IPS DF 4.7 (cell line): ENCODE data around the gene IQUB.
"Not testable (repeated sequence)": the region's sequence is repeated elsewhere in the genome, so short reads cannot be mapped to it uniquely, and the experiment has no call there.

Source experiments
- DNase-seq: peaks from one replicate; pipeline ENCODE4 v3.0.0-alpha.2; 2013; ENCODE audit warnings: low spot score; ENCODE audit errors: extremely low read depth

Gene IQUB

GRCh38 chr7:123539871-123540270, 5.5 kb upstream of the IQUB start:
- no peak for DNase-seq

DNA sequence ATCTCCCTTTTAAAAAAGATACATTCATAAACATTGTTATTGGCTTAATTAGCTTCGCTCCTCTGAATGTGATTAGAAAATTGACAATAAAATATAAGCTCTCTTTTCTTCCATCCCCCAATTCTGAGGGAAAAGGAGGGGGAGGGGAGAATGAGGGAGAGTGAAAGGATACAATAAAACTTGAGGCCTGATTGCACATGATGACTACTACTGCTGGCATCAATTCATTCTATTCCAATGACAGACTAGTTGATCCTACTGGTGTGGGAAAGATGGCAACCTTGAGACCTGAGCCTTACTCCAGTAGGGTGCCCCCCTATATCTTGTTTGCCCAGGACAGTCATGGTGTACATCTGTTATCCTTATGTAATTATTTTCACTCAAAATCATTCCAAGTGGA, 4.5 kb upstream of the IQUB start:
- DNase-seq: no peak

DNA sequence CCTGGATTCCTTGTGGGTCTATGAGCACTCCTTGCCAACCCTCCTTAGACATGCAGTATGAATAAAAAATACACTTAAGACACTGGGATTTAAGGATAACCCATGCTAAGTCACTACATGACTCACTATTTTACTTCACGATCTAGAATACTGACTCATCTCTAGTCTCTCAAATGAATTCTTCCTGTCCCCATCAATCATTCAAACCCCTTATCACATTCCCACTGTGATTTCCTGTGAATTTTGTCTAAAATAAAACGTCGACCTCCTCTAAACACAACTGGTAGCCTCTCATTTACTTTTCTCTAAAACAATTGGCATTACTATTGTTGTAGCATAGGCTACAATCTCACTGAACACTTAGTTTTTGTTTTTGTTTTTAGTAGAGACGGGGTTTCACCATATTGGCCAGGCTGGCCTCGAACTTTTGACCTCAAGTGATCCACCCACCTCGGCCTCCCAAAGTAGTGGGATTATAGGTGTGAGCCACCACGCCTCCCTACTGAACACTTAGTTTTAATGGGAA, 3.9 kb upstream of the IQUB start:
- DNase-seq: no peak

DNA sequence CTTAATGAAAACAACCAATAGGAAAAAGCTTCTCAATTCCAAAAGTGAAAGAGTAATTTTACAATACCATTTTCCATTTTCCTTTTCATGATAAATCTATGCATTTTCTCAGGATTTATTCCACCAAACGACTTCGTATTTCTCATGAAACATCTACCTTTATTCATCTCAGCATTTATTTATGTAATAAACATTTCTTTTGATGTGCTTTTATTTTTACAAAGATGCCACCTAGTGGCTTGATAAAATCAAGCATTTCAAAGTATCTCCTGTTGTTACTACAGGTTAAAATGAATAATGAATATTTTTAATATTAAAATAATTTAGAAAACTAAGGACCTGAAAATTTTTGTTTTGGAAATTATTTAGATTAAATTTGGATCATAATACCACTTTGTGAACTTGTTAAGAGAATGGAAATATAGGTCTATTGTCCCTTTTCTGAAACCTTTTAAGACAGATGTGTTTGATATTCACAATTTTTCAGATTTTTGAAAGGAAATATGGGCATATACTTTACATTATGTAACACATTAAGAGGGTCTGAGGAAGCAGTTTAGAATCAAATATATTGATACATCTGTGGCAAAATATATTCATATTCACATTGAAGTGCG, 2.7 kb upstream of the IQUB start:
- no peak for DNase-seq

- no peak for DNase-seq
Measured at GRCh38 chr7:123535517-123535916, 1.1 kb upstream of the IQUB start.

- DNase-seq: no peak
Measured at GRCh38 chr7:123533929-123534382, 439 bp downstream of the IQUB start.

DNA sequence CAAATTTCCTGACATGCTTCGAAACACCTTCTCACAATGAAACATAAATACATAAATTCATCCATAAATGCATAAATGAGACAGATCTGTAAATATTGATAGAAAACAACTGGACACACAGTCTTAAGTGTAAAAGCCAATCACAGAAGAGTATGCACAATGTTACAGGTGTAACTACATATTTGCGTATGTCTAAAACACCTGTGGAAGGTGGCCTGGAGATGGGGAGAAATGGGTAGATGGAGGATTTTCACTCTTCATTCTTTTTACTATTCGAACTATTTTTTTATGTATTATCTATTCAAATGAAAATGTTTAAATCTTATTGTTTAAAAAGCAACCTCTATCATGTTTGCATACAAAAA, 860 bp downstream of the IQUB start:
- no peak for DNase-seq

DNA sequence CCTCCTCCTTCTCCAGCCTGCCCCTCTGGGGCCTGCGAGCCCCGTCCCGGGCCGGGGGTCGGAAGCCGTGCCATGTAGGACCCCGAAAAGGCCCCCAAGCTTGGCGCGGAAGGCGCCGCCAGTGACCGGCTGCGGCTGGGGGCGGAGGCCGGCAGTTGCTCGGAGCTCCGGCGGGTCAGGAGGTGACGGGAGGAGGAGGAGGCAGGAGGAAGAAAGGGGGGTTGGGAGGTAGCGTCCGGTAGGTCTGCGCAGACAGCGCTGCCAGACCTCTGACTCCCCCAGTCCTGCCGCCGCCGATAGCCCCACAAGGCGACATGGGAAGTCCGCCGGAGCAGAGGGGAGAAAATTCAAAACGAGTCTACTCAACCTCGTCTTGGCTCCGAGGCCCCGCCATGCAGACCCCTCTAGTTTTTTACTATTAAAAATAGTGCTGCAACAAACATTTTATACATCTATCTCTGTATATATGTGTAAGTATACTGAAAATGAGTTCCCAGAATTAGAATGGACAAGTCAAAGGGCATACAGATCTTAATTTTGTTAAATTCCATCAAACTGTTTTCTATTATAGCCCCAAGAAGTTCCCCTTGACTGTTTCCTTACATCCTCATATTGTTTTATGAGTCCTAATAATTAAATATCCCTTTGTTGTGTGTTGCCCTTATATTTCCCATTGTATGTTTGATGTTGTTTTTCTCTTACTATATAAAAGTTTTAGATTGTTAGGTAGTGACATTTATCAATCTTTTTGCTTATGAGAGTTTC, 1.4 kb downstream of the IQUB start:
- DNase-seq: not testable (repeated sequence)

DNA sequence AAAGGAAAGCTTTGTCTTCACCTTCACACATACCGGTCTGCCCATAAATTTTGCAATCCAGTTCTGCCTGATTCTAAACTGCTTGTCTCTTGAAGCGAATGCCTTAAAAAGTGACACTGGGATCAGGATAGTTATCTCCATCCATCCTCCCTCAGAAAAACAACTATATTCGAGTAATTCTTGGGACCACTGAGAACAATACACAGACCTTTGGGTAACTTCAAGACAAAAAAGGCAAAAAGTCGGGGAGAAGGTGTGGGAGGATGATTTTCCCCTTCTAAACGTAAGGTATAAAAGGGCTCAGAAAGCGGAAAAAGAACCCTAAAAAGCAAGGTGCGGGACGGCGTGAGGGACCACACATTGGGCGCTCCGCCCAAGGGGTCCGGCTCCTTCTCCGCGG, 2.1 kb downstream of the IQUB start:
- DNase-seq: not testable (repeated sequence)

DNA sequence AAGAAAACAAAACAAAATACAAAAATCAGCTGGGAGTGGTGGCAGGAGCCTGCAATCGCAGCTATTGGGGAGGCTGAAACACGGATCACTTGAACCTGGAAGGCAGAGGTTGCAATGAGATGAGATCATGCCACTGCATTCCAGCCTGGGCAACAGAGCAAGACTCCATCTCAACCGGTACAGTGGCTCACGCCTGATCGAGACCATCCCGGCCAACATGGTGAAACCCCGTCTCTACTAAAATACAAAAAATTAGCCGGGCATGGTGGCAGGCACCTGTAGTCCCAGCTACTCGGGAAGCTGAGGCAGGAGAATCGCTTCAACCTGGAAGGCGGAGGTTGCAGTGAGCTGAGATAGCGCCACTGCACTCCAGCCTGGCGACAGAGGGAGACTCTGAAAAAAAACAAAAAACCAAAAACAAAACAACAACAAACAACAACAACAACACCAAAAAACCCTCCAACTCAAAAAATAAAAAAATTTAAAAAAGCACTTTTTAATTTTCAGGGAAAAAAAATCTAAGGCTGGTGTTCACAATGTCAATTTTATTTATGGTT, 4.3 kb downstream of the IQUB start:
- not testable (repeated sequence) for DNase-seq

DNA sequence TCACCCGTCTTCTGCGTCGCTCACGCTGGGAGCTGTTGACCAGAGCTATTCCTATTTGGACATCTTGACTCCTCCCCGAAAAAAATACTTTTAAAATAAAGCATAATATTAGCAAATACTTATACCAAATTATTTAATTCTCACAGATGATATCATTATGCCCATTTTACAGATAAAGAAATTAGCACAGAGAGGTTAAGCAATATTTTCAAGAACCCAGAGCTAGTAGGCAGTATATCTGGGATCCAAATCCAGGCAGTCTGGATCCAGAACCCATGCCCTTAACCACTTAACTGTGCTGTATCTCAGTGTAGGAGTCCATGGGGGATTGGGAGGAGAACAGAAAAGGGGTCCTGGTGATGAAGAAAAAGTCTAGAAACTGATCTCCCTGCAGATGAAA, 6.1 kb downstream of the IQUB start:
- DNase-seq: no peak

DNA sequence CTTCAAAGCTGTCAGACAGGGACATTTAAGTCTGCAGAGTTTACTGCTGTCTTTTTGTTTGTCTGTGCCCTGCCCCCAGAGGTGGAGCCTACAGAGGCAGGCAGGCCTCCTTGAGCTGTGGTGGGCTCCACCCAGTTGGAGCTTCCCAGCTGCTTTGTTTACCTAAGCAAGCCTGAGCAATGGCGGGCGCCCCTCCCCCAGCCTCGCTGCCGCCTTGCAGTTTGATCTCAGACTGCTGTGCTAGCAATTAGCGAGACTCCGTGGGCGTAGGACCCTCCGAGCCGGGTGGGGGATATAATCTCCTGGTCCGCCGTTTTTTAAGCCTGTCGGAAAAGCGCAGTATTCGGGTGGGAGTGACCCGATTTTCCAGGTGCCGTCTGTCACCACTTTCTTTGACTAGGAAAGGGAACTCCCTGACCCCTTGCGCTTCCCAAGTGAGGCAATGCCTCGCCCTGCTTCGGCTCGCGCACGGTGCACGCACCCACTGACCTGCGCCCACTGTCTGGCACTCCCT, 6.6 kb downstream of the IQUB start:
- not testable (repeated sequence) for DNase-seq

GRCh38 chr7:123526533-123526932, 7.9 kb downstream of the IQUB start:
- not testable (repeated sequence) for DNase-seq

DNA sequence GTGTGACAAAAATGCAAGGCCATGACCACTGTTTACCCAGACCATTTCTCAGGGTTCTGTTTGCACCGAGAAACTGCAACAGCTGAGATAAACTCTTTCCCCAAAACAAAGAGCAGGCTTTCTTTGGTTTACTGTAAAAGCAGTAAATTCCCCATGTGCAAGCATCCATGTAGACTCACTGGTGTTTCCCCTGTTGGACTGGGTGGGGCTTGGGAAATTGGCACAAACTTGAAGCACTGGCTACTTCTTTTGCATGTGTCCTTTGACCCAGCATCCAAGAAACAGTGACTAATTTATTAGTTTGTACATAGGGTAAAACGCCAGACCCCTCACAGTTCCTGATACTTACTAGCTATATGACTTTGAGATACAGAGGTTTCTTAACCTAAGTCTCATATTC, 12.3 kb downstream of the IQUB start:
- no peak for DNase-seq

DNA sequence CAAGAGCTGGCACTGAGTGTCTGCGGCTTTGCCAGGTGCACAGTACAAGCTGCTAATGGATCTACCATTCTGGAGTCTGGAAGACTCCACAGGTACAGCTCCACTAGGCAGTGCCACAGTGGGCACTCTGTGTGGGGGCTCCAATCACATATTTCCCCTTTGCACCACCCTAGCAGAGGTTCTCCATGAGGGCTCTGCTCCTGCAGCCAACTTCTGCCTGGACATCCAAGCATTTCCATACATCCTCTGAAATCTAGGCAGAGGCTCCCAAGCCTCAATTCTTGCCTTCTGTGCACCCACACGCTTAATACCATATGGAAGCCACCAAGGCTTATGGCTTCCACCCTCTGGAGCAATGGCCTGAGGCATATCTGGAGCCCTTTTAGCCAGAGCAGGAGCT, 29.2 kb downstream of the IQUB start:
- no peak for DNase-seq

DNA sequence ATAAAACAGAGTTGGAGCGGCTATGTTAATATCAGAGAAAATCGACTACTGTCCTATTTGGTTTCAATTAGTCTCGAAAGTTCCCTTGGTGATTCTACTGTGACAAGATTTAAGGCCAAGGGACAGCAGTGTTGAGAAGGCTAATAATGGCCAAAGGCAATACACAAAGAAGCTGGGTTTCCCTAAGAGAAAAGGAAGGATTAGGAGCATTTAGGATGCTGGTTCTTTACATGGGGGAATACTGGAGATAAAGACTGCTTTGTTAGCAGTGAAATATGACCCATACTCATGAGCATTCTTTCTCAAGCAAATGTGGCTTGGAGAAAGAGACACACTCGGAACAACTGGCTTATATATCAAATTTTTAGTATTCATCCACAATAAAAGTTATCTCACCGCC, 32.2 kb downstream of the IQUB start:
- DNase-seq: no peak

- no peak for DNase-seq
Measured at GRCh38 chr7:123500878-123501489, 33.4 kb downstream of the IQUB start.

- DNase-seq: no peak
Measured at GRCh38 chr7:123499211-123499970, 35.0 kb downstream of the IQUB start.

DNA sequence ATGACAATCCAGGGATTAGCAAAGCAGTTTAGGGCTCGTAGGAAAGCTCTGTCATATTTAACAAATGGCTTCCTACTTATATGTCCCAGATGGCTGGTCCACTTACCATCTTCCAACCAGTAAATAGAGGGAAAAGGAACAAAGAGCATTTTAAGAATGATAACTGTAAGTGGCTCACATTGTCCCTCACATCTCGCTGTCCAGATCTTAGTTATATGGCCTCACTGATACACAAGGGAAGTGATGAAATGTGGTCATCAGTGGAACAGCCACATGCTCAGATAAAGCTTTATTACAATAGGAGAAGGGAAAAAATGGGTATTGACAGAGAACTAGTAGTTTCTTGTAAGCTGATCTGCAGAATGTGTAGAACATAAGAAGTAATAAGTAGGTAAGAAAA, 35.8 kb downstream of the IQUB start:
- no peak for DNase-seq

GRCh38 chr7:123498031-123498430, 36.4 kb downstream of the IQUB start:
- DNase-seq: no peak

- DNase-seq: no peak
Measured at GRCh38 chr7:123494193-123494796, 40.1 kb downstream of the IQUB start.
